ENCODE results near the gene CSNK2A2. TPM values are rescaled to one million over a fixed set of nuclear protein-coding genes. Genes with fewer than 3 reads are reported as not detected.

CSNK2A2 gene
- total and polyA plus RNA-seq, 2 donors (not counting 3 experiments of a cell fraction or from before 2014, with no cell fraction given), result 43.3 to 125 TPM

GRCh38 chr16:58195344-58195743 is 2.6 kb downstream of the CSNK2A2 start:
- intact Hi-C loops (cut with micrococcal nuclease), result loop anchor here (2.0 kb wide), 1 partner anchor 67 kb away; the partner anchor contains the start of gene CFAP20
- peaks cover 17% of the 10 kb centered on the region for H3K4me1 ChIP-seq (ENCODE audit: control insufficient read depth, extremely low read depth, insufficient read depth, low read length)
- H3K9ac ChIP-seq (replicated peaks; ENCODE audit: extremely low read depth, insufficient read depth, low read length), result no peak overlapping the region
- TF ChIP-seq MAX (IDR thresholded peaks at IDR 0.05; ENCODE audit: insufficient read depth, insufficient read length), result no peak
- TF ChIP-seq JUN (IDR thresholded peaks at IDR 0.05; ENCODE audit: borderline replicate concordance, insufficient read depth, insufficient read length, low read depth), result no peak
- no peak for TF ChIP-seq CTCF (IDR thresholded peaks at IDR 0.05; ENCODE audit: extremely low read depth in 1 of 2, insufficient read depth in 1 of 2, low read depth in 1 of 2, low read length in 2 of 2)
- no peak for TF ChIP-seq FOS (IDR thresholded peaks at IDR 0.05; ENCODE audit: borderline replicate concordance, insufficient read depth, low read length)
- TF ChIP-seq EZH2 (IDR thresholded peaks at IDR 0.05; ENCODE audit: borderline replicate concordance, low read depth, low read length, severe bottlenecking), result no peak
- TF ChIP-seq POLR2AphosphoS5 (IDR thresholded peaks at IDR 0.05; ENCODE audit: insufficient read depth, low read depth, low read length), result no peak
- no peak for TF ChIP-seq MYC (IDR thresholded peaks at IDR 0.05; ENCODE audit: low read depth, low read length)
- no peak for TF ChIP-seq POLR2A (IDR thresholded peaks at IDR 0.05; ENCODE audit: low read depth, low read length)
- TF ChIP-seq GATA2 (IDR thresholded peaks at IDR 0.05; ENCODE audit: insufficient read depth, insufficient read length, low read depth, low read length), result no peak
- no peak overlapping the region for H3K4me3 ChIP-seq (replicated peaks in 1 of 3; ENCODE audit: insufficient read depth in 1 of 3, low read depth in 1 of 3, low read length in 3 of 3)
- peaks cover 53% of the 10 kb centered on the region for H3K79me2 ChIP-seq (ENCODE audit: control insufficient read depth, insufficient read depth, low read length)
- H3K4me2 ChIP-seq (ENCODE audit: insufficient read depth, low read length), result no peak overlapping the region
- BruUV-seq (replicated peaks), result no TSS peak
- no peak overlapping the region for H3K27ac ChIP-seq (ENCODE audit: insufficient read depth, low read depth, low read length)
- H2AFZ ChIP-seq (ENCODE audit: low read depth, low read length), result no peak overlapping the region
- dilution Hi-C loops (cut with MboI; ENCODE audit: extremely low pct_ligation_motif_present, low sequenced_read_pairs), result no loop called here
- ChIA-PET CTCF (interaction anchor here (1.5 kb wide), 1 partner anchor 66 kb away, joined by 4 read pairs; the partner anchor contains the start of gene CFAP20), POLR2A (no interaction called here)
- DNase-seq (ENCODE audit: low read depth, low spot score), result no peak
- peaks cover 8 to 17% of the 10 kb centered on the region in 2 experiments for H3K36me3 ChIP-seq (ENCODE audit: control insufficient read depth in 2 of 2, extremely low read depth in 1 of 2, insufficient read depth in 2 of 2, low read length in 2 of 2)
- H3K9me1 ChIP-seq (replicated peaks; ENCODE audit: control insufficient read depth, extremely low read depth, insufficient read depth, low read length), result no peaks in the 10 kb centered on the region
- H3K27me3 ChIP-seq (ENCODE audit: control insufficient read depth in 2 of 2, insufficient read depth in 2 of 2, low read length in 2 of 2), result peaks cover 0 to 2% of the 10 kb centered on the region in 2 experiments
- H3K9me3 ChIP-seq (replicated peaks; ENCODE audit: control insufficient read depth, insufficient read depth, low read length), result no peaks in the 10 kb centered on the region
- no peak for FAIRE-seq
- no peaks in the 10 kb centered on the region for H4K20me1 ChIP-seq (replicated peaks; ENCODE audit: control insufficient read depth, extremely low read depth, insufficient read depth, low read length)

Data from endothelial cell of umbilical vein (primary cell).